ENCODE data around the gene SYTL2.

Gene SYTL2

DNA sequence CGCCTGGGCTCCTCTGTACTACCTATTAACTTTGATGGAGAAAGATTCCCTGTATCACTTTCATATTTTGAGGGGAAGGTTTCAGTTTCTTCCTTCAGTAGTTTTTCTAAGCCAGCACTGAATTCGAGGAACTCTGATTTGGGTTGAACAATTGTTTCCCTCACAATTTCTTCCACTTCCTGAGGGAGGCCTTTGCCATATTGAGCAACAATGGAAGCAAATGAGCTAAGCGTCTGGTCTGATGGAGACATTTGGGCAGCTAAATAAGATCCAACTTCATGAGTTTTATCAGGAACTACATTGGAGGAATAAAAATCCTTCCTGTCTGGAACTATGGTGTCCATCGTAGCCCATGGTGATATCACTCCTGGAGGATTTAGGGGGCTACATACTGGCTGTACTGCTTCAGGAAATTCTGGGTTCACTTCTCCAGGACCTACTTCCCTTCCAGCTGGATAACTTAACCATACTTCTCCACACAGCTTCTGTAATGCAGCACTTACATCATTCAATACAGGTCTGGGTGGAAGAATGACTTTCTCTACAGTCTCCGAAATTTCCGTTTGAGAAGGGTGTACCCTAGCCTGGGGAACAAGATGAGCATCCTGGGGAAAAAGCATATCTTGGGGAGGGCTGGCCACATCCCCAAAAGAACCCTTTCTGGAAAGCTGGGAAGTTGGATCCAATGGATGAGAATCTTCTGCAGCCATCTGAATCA is 86.0 kb downstream of the SYTL2 start:
- no peak for DNase-seq

DNA sequence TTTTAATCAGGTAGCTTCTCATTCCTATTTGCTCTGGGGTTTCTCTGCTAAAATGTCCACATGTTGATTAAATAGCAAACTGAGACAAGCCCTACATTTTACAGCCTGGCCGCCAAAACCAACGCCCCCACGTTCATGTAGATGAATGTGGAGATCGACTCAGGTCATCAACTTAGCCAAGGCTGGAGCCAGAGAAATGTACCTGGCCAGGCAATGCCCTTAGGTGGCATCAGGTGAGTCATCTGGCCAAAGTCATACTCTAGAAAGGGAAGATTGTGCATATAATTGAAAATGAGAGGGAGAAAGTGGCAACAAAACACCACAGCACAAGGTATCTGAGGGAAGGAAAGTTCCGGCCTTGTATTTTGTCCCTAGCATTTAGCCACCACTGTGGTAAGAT is 87.9 kb downstream of the SYTL2 start:
- no peak for DNase-seq

DNA sequence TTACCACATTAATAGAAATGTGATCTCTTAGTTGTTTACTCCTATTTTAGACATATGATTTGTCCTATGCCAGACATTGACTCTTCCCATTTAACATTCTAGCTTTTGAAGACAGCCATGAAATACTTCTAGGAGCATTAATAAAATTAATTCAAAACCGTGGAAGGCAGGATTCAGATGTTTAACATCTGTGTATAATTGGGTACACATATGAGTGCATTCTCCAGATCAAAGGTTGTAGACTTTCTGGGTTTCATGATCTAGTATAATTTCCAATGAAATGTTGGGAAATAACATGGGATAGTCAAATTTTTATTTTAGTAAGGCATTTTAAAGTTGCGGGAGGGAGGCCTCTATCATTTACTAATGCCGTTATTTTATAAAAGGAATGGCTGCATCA is 89.8 kb downstream of the SYTL2 start:
- DNase-seq, result no peak

DNA sequence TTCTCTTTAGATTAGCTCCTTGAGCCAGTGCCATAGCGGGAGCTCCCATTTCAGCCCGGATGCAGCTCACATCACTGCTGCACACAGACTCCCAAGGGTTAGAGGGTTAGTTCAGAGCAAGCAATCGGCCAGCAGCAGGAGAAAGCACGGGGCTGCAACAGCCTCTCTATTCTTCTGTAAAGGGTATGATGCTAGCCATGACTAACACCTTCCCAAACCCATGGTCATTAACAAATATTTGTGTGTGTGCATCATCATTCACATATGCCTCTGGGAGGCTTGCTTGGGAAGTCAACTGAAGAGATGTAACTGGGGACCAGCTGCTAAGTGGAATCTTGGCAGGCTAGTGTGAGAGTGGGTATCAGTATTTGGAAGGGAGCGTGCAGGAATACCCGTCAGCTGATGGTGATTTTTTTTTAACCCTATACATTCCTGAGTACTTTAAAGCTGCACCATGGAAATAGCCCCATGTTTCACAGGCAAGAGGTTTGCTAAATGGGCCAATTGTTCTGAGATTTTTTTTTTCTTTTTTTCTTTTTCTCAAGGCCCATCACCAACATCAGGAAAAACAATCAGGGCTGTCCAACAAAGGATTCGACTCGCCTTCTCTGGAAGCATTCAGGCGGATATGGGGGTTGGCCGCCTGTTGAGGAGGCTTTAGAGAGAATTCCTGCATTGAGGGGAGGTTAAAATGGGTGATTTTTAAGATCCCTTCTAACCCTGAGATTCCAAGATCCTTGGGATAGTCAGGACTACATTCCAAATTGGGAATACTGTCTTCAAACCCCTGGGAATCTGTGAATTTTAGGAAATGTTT is 91.7 kb downstream of the SYTL2 start:
- DNase-seq, result no peak

DNA sequence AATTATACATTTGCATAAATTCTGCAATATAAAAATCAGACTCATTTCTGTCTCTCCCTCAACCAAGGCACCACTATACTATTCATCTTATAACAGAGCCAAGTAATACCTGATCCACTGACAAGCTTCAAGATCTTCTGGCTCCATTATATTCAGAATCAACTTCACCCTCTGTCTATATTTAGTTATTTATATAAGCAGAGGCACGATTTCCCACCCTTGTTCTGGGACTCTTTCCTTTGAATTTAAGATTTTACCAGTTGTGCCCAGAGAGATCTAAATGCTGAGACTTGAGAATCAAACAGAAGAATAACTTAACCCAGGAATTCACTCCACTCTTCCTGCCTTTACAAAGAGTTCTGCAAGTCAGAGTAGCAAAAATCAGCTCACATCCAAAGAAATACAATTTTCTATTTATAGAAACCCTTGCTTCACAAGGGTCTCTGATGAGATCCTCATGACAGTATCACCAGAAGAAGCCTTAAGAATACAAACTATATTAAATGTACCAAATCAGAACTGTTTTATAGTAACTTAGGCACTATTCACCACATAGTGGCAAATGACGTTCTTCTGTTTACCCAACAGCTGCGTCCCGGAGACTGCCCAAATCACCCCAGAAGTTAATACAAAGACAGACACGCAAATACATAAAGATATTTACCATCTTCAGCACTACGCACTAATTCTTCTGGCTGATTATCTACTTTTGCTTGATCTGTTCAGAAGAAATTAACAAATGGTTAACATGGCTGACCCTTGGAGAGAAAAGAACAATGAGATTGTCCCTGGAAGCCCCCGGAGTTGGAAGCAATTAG is 92.6 kb downstream of the SYTL2 start:
- DNase-seq, result no peak

DNA sequence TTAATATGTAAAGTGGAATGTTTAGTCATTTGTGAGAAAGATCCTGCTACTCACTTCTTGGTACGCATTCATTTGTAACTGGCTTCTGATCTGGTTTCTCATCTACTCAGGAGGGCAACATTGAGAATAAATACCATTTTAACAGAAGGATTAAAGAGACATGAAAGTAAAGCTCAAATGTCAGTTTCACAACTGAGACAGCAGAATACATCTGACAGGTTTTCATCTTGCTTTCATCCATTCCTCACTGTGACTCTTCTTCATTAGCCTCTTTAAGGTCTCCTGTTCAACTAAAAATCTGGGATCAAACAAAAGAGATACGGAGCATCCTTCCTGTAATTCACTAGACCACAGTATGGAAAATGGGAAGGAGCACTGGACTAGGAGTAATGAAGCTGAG is 93.5 kb downstream of the SYTL2 start:
- no peak for DNase-seq

DNA sequence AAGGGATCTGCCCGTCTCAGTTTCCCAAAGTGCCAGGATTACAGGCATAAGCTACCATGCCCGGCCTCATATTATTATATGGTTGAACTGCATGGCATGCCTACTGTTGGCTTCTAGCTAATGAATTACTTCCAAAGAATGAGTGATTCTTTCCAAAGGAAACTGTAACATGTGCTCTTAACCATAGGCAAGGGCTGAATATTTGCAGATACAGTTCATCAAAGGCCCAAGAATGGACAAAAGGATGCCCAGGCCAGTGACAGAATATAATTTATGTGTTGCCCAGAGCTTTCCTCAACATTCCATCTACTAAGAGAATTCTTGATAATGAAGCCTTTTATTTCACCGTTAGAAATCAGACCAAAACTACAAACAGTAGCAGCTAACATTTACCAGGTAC is 98.0 kb downstream of the SYTL2 start:
- no peak for DNase-seq

DNA sequence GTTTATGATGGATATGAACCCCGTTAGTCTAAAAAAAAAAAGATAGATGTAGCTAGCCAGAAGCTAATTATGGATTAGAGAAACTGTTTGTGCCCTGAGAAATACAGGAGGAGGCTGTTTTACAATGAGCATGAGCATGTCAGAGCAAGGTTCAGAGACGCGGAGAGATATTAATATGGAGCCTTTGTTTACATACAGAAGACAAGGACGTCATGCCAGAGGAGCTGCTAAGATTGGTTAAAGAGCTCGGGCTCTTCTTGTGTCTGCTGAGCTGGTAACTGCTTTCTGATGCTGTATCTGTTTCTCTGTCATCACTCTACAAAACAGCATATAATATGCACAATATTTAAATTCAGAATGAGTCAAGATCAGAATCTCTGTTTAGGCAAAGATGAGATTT is 100.0 kb downstream of the SYTL2 start:
- DNase-seq, result no peak

DNA sequence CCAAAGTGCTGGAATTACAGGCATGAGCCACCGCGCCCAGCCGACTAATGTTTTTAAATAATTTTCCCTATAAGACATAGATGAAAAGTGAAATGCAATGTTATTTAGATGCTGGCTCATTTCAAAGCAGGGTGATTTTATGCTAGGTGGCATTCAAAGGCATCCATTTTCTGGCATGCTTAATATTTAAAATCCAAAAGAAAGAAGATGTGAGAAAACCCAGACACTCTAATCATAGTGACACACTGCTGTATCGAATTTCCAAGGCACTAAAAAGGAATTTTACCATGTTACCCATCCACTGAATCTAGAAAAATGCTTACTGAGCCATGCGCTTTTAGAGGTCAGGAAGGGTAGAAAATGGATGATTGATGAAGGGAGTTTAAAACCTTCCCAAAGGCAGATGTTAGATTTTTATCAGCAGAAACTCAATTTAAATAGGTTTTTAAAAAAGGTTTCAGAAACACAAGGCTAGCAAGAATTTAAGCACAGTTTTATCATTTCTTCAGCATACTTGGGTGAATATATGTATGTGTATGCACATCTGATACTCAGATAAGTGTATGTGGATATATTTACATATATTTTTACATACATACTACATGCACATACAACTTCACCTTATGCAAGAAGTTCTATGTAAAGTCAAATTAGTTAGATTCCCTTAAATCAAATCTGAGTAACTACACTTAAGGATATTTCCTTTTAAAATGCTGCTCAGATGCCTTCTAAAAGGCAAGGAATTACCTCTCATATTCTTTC is 100.8 kb downstream of the SYTL2 start:
- no peak for DNase-seq

DNA sequence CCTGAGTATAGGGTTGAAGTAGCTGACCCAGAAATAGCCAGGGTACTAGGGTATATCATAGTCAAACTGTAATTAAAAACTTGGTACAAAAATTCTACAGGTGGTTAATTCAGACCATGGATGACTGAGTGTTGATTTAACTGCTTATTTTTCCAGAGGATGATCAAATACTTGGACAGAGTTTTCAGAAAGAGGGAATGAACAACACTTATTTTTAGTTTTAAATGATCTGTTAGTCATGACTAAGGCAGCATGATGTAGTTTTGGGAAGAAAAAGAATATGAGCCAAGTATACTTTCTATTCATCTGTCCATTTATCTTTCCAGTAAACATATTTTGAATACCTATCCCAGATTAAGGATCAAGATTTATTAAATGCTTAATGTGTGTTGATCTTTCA is 105.1 kb downstream of the SYTL2 start:
- DNase-seq, result no peak

DNA sequence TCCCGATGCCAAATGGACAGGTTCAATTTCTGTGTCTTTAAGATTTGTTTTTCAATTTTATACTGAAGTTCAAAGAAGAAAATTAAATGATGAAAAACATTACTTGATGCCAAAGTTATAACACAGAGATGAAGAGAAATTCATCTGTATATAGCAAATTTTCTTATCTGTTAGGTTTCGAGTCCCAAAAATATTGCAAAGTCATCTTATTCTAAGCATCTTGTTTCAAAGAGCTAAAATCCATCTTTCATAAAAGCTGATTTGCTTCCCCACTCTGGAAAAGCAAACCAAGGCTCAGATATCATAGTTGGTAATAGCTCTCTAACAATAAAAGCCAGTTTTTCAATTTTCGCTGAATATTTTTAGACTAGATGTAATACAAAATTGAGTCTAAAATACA is 106.0 kb downstream of the SYTL2 start:
- DNase-seq, result no peak

DNA sequence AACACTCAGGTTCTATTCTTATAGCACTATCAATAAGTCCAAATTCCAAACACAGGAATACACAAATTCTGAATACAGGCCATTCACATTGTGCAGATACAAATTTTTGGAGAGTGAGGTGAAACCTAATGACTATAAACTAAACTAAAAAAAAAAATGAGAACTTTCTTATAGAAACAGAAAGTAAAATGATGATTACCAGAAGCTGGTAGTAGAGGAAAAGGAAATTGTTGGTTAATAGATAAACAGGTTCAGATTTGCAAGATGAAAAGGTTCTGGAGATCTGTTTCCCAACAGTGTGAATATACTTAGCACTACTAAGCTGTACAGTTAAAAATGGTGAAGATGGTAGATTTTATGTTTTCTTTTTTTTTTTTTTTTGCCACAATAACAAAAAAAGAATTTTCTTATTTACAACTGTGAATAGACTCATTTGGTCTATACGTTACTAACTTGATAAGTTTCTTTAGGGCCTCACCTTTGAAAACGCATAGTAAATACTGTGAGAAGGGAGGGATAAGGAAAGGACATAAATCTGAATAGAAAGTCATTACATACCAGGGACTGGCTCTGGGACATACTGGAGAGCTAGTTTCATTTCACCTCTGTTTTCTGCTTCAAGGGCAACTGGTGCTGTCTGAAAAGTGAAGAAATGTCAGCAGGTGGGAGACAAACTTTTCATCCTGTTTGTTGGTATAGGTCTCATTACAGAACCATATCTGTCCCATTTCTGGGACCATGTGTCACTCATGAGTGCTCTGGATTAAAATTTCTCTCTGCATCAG is 110.8 kb downstream of the SYTL2 start:
- no peak for DNase-seq

DNA sequence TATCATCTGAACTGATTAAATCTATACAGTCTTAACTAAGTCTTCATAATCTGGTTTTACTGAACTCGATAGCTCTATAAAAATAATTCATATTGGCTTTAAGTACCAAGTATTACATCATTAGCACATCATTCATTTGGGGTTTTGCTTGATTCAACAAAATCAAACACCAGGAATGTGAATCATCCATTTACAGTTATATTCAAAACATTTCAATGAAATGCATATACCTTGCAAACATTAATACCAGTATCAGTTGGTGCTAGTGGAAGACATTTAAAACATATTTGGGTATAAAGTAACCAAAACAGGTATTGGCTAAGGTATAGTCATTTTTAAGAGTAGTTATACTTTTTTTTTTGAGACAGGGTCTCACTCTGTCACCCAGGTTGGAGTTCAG is 112.7 kb downstream of the SYTL2 start:
- DNase-seq, result no peak

DNA sequence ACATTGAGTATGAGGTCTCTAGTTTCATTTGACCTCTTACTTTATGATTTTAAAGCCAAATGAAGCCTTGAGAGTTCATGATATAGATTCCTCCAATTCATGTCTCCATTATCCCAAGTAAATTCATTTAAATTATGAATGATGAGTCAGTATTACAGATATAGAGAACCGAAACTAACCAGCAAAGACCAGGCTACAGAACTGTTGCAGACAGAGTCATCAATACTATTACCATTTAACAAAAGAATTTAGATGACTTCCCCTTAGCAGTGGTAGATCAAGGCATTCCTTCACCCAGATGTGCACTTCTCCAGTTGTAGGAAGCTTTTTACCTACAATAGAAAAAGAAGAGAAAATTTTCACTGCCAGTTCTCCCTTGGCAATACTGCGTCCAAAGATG is 113.2 kb downstream of the SYTL2 start:
- no peak for DNase-seq

DNA sequence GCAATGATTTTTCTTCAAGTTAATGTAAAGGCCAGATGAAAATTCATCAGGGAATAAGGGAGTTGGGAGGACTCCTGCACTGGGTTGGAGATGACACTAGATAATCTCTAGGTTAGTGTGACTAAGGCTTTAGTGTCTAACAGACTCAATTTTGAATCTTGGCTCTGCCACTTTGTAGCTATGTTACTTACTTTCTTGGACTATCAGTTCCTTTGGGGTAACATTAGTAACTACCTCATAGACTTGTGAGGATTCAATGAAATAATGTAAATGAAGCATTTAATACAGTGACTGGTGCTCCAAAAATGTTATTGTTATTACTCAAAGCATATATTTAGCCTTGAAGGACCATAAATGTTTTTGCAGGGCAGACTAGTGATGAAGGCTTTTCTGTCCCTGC is 115.4 kb downstream of the SYTL2 start:
- DNase-seq, result no peak

DNA sequence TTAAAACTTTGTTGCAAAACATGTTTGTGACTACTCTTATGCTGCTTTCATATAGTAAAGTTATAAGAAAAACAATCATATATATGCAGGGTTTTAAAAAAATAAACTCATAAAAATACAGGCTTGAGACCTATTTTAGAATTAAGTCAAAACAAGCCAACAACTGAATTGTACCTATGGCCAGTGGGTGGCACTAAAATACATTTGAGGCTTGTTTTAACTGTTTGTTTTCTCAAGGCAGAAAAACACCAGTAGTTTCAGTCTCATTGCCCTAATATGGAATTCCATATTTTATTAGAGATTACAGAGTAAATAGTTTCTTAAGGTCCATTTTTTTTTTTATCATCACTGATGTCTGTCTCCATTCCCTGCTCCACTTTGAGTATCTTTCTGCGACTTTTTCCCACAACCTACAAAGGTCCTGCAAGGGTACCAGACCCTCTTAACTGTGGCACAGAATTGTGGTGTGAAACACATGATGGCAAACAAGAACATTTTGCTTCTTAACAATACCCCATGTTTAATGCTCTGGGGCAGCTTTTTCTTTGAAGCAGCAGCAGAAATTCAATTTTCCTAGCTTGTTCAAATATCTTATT is 116.5 kb downstream of the SYTL2 start:
- DNase-seq, result no peak

DNA sequence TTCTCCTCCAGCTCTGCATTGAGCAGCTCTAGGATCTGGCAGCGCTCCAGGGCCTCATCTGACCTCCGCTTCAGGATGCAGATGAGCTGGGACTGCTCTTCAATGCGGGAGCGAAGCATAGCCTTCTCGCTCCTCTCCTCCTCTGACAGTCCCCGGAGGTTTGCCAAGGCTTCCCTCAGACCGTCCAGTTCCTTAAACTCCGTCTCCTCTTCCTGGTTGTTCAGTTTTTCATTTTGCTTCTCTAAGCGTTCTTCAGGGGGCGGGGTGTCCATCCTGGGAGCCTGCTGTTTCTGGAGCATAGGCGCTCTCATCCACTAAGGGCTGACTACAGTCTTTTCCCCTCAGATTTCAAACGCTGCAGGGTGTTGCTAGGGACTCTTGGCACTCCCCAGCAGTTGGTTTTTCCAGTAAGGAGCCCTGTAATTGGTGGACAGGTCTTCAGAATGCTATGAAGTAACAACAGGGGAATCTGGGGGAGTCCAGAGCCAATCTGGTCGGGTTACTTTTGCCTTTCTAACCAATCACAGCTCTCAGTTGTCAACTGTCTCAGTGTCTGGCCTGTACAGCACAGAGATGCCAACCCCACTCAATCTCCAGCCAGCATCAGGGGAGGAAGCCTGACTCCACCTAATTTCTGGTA is 125.0 kb downstream of the SYTL2 start, which contains the start of gene CCDC89:
CCDC89 (minus strand) TSS at position 376 of the 640 bp plus-strand sequence; CDS start at position 311, 65 bp downstream.
- DNase-seq, result peak; percentile 60 to 75

DNA sequence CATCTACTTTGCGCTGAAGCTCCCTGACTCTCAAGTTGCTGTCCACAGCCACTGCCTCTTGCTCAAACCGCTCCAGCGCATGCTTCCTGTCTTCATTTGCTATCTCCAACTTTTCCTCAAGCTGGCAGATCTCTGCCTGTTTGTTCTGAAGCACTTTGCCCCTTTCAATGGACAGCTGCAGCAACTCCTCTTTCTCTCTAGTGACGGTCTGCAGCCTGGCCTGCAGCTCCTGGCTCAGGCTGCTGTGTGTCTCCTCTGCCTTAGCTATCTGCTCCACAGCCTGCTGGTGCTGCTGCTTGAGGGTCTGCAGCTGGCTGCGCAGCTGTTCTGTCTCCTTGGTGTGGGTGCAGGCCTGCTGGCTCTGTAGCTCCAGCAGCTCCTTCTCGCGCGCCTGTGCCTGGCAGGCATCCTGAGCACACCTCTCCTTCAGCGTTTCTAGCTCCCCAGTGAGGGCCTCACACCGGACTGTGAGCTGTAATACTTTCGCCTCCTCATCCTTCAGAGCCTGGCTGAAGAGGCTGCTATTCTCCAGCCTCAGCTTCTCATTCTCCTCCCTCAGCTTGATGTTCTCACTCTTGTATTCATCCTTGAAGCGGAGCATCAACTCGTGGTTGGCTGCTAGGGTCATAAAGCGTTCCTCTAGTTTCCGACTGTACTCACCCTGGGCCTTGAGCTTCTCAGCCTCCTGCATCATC is 125.7 kb downstream of the SYTL2 start:
- peak in 1 of 2 experiments; percentile 53 for DNase-seq

DNA sequence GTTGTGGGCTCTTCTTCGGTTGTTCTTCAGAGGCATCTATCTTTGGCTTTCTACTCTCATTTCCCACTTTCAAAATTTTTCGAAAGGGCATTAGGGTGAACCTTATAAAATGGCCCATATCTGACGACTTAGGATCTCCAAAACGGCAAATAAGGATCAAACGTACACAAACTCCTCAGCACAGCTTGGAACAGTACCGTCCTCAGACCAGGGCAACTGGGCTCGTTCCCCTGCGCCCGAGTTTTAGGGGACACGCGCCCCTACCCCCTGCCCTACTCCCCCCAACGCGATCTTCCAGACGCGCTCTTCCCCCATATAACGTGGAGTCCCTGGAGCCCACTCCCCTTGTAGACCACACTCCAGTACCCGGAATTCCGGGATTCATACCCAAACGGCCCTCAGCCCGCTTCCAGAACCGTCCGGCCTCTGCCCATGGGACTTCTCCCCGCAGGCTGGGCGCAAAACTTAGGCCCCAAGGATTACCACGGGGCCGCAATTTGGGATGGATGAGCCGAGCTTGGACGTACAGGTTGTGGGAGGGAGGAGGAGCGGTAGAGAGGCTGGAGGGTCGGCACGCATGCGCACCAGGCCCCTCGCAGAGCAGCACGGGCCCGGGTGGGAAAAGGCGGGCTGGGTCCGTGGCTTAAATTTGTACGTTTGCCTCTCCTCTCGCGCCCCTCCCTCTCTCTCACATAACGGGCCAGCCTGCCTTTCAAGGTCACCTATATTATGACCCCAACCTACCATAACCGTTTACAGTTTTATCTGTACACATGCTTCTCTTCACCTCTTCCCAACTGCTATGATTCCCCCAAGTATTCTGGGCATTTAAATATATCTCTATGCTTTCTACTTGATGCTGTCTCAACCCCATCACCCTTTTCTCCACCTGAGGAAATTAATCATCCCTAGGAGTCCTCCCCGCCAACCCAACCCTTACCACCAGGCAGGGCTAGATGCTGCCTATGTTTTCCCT is 128.3 kb downstream of the SYTL2 start:
- DNase-seq, result peak; percentile 13 to 15

Data from NCI-H187 (cell line).